G401 (cell line): Measurements from ENCODE around the gene FOXN3. TPM values are rescaled to one million over a fixed set of nuclear protein-coding genes. Genes with fewer than 3 reads are reported as not detected.
"Not testable (repeated sequence)": the region's sequence is repeated elsewhere in the genome, so short reads cannot be mapped to it uniquely, and the experiment has no call there.

Source experiments
- DNase-seq: peaks from one replicate; pipeline ENCODE4 v3.0.0-alpha.2; 2015; ENCODE audit warnings: low spot score
- in situ Hi-C: cut with HindIII; loops from 2 replicates; pipeline ENCODE4 v1.10.0; 2016; ENCODE audit warnings: low sequenced_read_pairs, mixed read lengths
- total RNA-seq: library from RNA; depleted of rRNA; stranded (reverse); fragments of >200 nt; shearing (Covaris generic); gene quantifications from 2 replicates; pipeline ENCODE4 v1.2.3, GENCODE V29; 2014

The FOXN3 gene
- total RNA-seq, 1 experiment from 2014 or later, result 7.6 TPM

- in situ Hi-C loops, result no loop called here
Measured at GRCh38 chr14:89171168-89171567, 245.9 kb downstream of the FOXN3 start.

GRCh38 chr14:89167705-89168104, 249.3 kb downstream of the FOXN3 start:
- in situ Hi-C loops, result no loop called here
- DNase-seq, result no peak

More at GRCh38 chr14:89171168-89171567, 245.9 kb downstream of the FOXN3 start:
- DNase-seq, result no peak

GRCh38 chr14:89166633-89167032, 250.4 kb downstream of the FOXN3 start:
- in situ Hi-C loops, result no loop called here
- DNase-seq, result no peak

GRCh38 chr14:89165189-89166181, 251.5 kb downstream of the FOXN3 start:
- DNase-seq, result peak; percentile 31
- in situ Hi-C loops, result no loop called here

GRCh38 chr14:89164168-89165073, 252.6 kb downstream of the FOXN3 start:
- in situ Hi-C loops, result no loop called here
- peak; percentile 48 for DNase-seq

GRCh38 chr14:89163031-89163636, 253.9 kb downstream of the FOXN3 start:
- in situ Hi-C loops, result no loop called here
- DNase-seq, result peak; percentile 75

GRCh38 chr14:89162586-89162985, 254.4 kb downstream of the FOXN3 start:
- no peak for DNase-seq
- in situ Hi-C loops, result no loop called here

- no peak for DNase-seq
- in situ Hi-C loops, result no loop called here
Measured at GRCh38 chr14:89160437-89160836, 256.6 kb downstream of the FOXN3 start.

GRCh38 chr14:89158701-89159100, 258.3 kb downstream of the FOXN3 start:
- in situ Hi-C loops, result no loop called here
- DNase-seq, result peak; percentile 38

GRCh38 chr14:89158104-89158503, 258.9 kb downstream of the FOXN3 start:
- DNase-seq, in situ Hi-C loops: not testable (repeated sequence)

GRCh38 chr14:89155491-89155890, 261.5 kb downstream of the FOXN3 start:
- in situ Hi-C loops, result no loop called here
- DNase-seq, result no peak

- DNase-seq, in situ Hi-C loops: not testable (repeated sequence)
Measured at GRCh38 chr14:89151693-89152092, 265.3 kb downstream of the FOXN3 start.

GRCh38 chr14:89146274-89146673, 270.8 kb downstream of the FOXN3 start:
- in situ Hi-C loops, result no loop called here
- no peak for DNase-seq

- no peak for DNase-seq
- in situ Hi-C loops, result no loop called here
Measured at GRCh38 chr14:89144642-89145041, 272.4 kb downstream of the FOXN3 start.

GRCh38 chr14:89144066-89144465, 273.0 kb downstream of the FOXN3 start:
- in situ Hi-C loops, result no loop called here
- DNase-seq, result no peak

- in situ Hi-C loops, result no loop called here
- DNase-seq, result no peak
Measured at GRCh38 chr14:89143595-89143994, 273.4 kb downstream of the FOXN3 start.

GRCh38 chr14:89142366-89142765, 274.7 kb downstream of the FOXN3 start:
- in situ Hi-C loops, result no loop called here
- no peak for DNase-seq

- in situ Hi-C loops, result no loop called here
- DNase-seq, result no peak
Measured at GRCh38 chr14:89141862-89142261, 275.2 kb downstream of the FOXN3 start.

GRCh38 chr14:89140326-89140725, 276.7 kb downstream of the FOXN3 start:
- in situ Hi-C loops, result no loop called here

More at GRCh38 chr14:89140326-89140725, 276.7 kb downstream of the FOXN3 start:
- DNase-seq, result no peak
